Tibial artery (tissue), 4 donors: Measurements from ENCODE around the gene TOM1L2.

Experiments
- DNase-seq, 2 donors: peaks; one replicate each; pipeline ENCODE4 v3.0.0-alpha.2; 2019
- H3K27ac ChIP-seq, 2 donors: fragments of 200-600 bp; sonication (generic) in 1 of 2; 1 replicate in 1 of 2; 2 replicates in 1 of 2; pipeline ENCODE4 v1.5.1; 2018 to 2019; ENCODE audit warnings: mild to moderate bottlenecking in 1 of 2
- H3K27me3 ChIP-seq, 2 donors: fragments of 200-600 bp; sonication (generic) in 1 of 2; one replicate each; pipeline versions ENCODE4 v1.5.1 to v1.6.0; 2016 to 2019
- H3K36me3 ChIP-seq, 3 donors: fragments of 200-600 bp; sonication (generic) in 2 of 3; one replicate each; pipeline ENCODE4 v1.5.1; 2016 to 2019; ENCODE audit warnings: mild to moderate bottlenecking in 2 of 3
- H3K4me1 ChIP-seq, 4 donors: fragments of 200-600 bp; sonication (generic) in 2 of 4; 1 replicate in 3 of 4; 2 replicates in 1 of 4; pipeline ENCODE4 v1.5.1; 2016 to 2019
- H3K4me3 ChIP-seq, 2 donors: fragments of 200-600 bp; sonication (generic) in 1 of 2; 1 replicate in 1 of 2; 2 replicates in 1 of 2; pipeline ENCODE4 v1.5.1; 2018 to 2019; ENCODE audit warnings: mild to moderate bottlenecking in 2 of 2
- H3K9me3 ChIP-seq, 3 donors: fragments of 200-600 bp; sonication (generic) in 1 of 3; one replicate each; pipeline ENCODE4 v1.5.1; 2016 to 2019
- intact Hi-C: fragments of 100-400 bp; cut with DNase I; formaldehyde crosslinking; loops from one replicate; pipeline ENCODE4 v1.15.0; 2023; ENCODE audit warnings: low total_unique reads
- TF ChIP-seq, protein P1 (sequence below), 2 experiments: fragments of 200-600 bp in 1 of 2; fragments of 450-650 bp in 1 of 2; IDR thresholded peaks; one replicate each; pipeline ENCODE4 v1.5.1; 2017 to 2019; ENCODE audit warnings: antibody characterized with exemption in 2 of 2, mild to moderate bottlenecking in 1 of 2, moderate library complexity in 1 of 2

Gene TOM1L2

DNA sequence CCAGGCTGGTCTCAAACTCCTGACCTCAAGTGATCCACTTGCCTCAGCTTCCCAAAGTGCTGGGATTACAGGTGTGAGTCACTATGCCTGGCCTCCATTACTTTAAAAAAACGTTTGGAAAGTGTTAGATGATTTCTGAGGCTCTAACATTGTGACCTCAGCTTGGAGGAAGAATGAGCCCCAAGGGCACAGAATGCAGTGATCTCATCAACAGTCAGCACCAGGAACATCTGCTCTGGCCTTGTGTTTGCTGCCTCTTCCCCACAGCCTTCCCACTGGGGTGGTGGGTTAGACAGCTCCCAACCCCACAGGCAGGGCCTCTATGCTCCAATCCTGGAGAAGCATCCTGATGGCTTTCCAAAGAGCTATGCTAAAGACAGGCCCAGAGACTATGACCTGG lies 97.7 kb downstream of the TOM1L2 start:
- peak overlapping the region in 1 of 2 donors; percentile 82 for H3K27ac ChIP-seq
- H3K4me3 ChIP-seq = no peak overlapping the region
- no peaks in the 10 kb centered on the region for H3K9me3 ChIP-seq
- intact Hi-C loops = loop anchor here (10.0 kb wide), 1 partner anchor 280 kb away; the partner anchor contains the start of gene PEMT
- DNase-seq = no peak
- H3K4me1 ChIP-seq = peaks cover 0 to 63% (median 48%) of the 10 kb centered on the region in 4 donors
- TF ChIP-seq, protein P1, sequence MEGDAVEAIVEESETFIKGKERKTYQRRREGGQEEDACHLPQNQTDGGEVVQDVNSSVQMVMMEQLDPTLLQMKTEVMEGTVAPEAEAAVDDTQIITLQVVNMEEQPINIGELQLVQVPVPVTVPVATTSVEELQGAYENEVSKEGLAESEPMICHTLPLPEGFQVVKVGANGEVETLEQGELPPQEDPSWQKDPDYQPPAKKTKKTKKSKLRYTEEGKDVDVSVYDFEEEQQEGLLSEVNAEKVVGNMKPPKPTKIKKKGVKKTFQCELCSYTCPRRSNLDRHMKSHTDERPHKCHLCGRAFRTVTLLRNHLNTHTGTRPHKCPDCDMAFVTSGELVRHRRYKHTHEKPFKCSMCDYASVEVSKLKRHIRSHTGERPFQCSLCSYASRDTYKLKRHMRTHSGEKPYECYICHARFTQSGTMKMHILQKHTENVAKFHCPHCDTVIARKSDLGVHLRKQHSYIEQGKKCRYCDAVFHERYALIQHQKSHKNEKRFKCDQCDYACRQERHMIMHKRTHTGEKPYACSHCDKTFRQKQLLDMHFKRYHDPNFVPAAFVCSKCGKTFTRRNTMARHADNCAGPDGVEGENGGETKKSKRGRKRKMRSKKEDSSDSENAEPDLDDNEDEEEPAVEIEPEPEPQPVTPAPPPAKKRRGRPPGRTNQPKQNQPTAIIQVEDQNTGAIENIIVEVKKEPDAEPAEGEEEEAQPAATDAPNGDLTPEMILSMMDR (IDR thresholded peaks at IDR 0.05) = no peak
- H3K36me3 ChIP-seq = peaks cover 0 to 15% (median 13%) of the 10 kb centered on the region in 3 donors
- no peaks in the 10 kb centered on the region for H3K27me3 ChIP-seq

- Histone ChIP-seq H3K4me3 (no peak overlapping the region), H3K4me1 (peaks cover 0 to 63% (median 43%) of the 10 kb centered on the region in 4 donors), H3K36me3 (peaks cover 0 to 10% (median 6%) of the 10 kb centered on the region in 3 donors), H3K27me3 (no peaks in the 10 kb centered on the region), H3K9me3 (no peaks in the 10 kb centered on the region), H3K27ac (peak overlapping the region in 1 of 2 donors; percentile 36)
- intact Hi-C loops = loop anchor here (10.0 kb wide), 1 partner anchor 279 kb away; the partner anchor contains the start of gene PEMT
- TF ChIP-seq, protein P1 (IDR thresholded peaks at IDR 0.05) = no peak
- no peak for DNase-seq
Measured at GRCh38 chr17:17873450-17873991, 98.7 kb downstream of the TOM1L2 start.

DNA sequence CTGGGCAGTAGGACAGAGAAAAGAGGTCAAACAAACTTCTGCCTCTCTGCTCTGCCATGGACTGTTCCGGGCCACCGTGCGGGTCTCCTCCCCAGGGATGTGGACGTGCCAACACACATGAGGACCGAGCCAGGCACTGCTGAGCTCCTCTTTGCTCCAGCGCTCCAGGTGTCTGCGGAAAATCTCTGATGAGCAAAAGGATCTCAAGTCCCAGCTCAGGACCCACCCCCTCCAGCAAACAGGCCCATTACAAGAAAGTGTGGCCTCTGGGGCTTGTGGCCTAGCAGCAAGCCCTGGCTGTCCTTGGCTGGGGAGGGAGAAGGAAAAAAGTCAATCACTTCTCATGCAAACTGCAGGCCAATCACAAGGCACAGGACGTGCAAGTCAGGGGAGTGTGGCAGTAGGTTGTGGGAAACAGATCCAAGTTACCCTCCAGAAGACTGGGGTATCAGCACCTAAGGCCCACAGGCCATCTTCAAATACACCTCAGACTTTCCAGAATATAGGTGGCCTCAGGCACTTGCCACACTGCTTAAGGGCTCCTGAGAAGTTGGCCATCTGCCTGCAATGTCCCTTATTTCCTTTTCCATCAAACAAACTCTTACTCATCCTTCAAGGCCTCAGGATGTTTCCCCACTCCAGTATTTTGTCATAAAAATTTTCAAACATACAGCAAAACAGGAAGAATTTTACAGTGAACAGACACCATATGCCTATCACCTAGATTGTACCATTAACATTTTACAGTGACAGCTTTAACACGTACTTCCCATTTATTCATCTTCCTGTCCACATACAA lies 99.5 kb downstream of the TOM1L2 start:
- Histone ChIP-seq H3K27ac (peak overlapping the region; percentile 2 to 36), H3K9me3 (no peaks in the 10 kb centered on the region), H3K4me3 (no peak overlapping the region), H3K27me3 (no peaks in the 10 kb centered on the region), H3K4me1 (peaks cover 0 to 57% (median 35%) of the 10 kb centered on the region in 4 donors), H3K36me3 (peaks cover 0 to 14% (median 11%) of the 10 kb centered on the region in 3 donors)
- intact Hi-C loops = loop anchor here (10.0 kb wide), 1 partner anchor 278 kb away; the partner anchor contains the start of gene PEMT
- DNase-seq = peak in 1 of 2 donors; percentile 73
- TF ChIP-seq, protein P1 (IDR thresholded peaks at IDR 0.05) = no peak

DNA sequence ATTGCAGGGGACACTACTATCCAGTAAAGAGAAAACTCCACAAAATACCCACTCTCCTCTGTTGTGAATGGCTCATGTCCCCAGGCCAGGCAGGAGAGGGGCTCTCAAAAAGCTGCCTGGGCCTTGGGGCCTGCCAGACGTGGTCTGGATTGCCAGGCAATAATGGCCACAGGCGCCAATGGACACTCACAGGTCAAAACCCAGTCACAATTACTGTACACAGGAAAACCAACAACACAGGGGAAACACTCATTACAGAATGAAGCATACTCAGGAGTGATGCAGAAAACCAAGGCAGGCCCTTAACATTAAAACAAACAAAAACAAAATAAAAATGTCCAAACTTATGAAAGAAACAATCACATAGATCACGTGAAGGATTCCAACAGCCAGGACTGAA lies 100.3 kb downstream of the TOM1L2 start:
- Histone ChIP-seq H3K27ac (peak overlapping the region in 1 of 2 donors; percentile 36), H3K36me3 (peaks cover 6 to 22% (median 16%) of the 10 kb centered on the region in 3 donors), H3K4me1 (peaks cover 0 to 50% (median 28%) of the 10 kb centered on the region in 4 donors), H3K9me3 (no peaks in the 10 kb centered on the region), H3K4me3 (no peak overlapping the region), H3K27me3 (no peaks in the 10 kb centered on the region)
- TF ChIP-seq, protein P1 (IDR thresholded peaks at IDR 0.05) = no peak
- DNase-seq = no peak
- intact Hi-C loops = loop anchor here (10.0 kb wide), 1 partner anchor 277 kb away; the partner anchor contains the start of gene PEMT

GRCh38 chr17:17870247-17870646 lies 102.0 kb downstream of the TOM1L2 start:
- H3K9me3 ChIP-seq = no peaks in the 10 kb centered on the region
- intact Hi-C loops = loop anchor here (10.0 kb wide), 1 partner anchor 275 kb away; the partner anchor contains the start of gene PEMT
- peaks cover 6 to 33% (median 26%) of the 10 kb centered on the region in 3 donors for H3K36me3 ChIP-seq
- H3K27me3 ChIP-seq = no peaks in the 10 kb centered on the region
- H3K27ac ChIP-seq = no peak overlapping the region
- H3K4me1 ChIP-seq = peaks cover 0 to 33% (median 14%) of the 10 kb centered on the region in 4 donors
- TF ChIP-seq, protein P1 (IDR thresholded peaks at IDR 0.05) = no peak
- no peak for DNase-seq
- no peak overlapping the region for H3K4me3 ChIP-seq
